Neural crest cell (in vitro differentiated cells): ENCODE results near the gene CDR2. TPM values are rescaled to one million over a fixed set of nuclear protein-coding genes. Genes with fewer than 3 reads are reported as not detected.

Source experiments
- DNase-seq: peaks from one replicate; pipeline ENCODE4 v3.0.0; 2021; ENCODE audit warnings: low read depth, mixed read lengths, low spot score
- H3K27ac Mint-ChIP-seq: one replicate; pipeline ENCODE4 v1.8.0; 2021; ENCODE audit warnings: mild to moderate bottlenecking, mixed read lengths; ENCODE audit not compliant: unreplicated experiment
- H3K27me3 Mint-ChIP-seq: 2 replicates; pipeline ENCODE4 v1.8.0; 2021; ENCODE audit warnings: low read depth, mild to moderate bottlenecking, mixed read lengths
- H3K36me3 Mint-ChIP-seq: 2 replicates; pipeline ENCODE4 v1.8.0; 2021; ENCODE audit warnings: low read depth, mild to moderate bottlenecking, mixed read lengths
- H3K4me1 Mint-ChIP-seq: 2 replicates; pipeline ENCODE4 v1.8.0; 2021; ENCODE audit warnings: mixed read lengths
- H3K4me3 Mint-ChIP-seq: one replicate; pipeline ENCODE4 v1.8.0; 2021; ENCODE audit warnings: mild to moderate bottlenecking, mixed read lengths
- H3K9me3 Mint-ChIP-seq: 2 replicates; pipeline ENCODE4 v1.8.0; 2021; ENCODE audit warnings: mixed read lengths
- CTCF ChIP-seq: fragments of 200-600 bp; sonication (generic); conservative IDR thresholded peaks from 2 replicates; pipeline ENCODE4 v1.5.0; 2021; ENCODE audit warnings: antibody characterized with exemption, mild to moderate bottlenecking
- total RNA-seq: library from RNA; stranded (reverse); gene quantifications from 2 replicates; pipeline ENCODE4 v1.2.1, GENCODE V29; 2021

Gene CDR2
- total RNA-seq, 1 donor from 2014 or later: 16.1 TPM

GRCh38 chr16:22348291-22348690, 26.1 kb downstream of the CDR2 start:
- Mint-ChIP-seq H3K36me3 (peaks cover 23% of the 10 kb centered on the region), H3K4me1 (peaks cover 3% of the 10 kb centered on the region), H3K27ac (no peak overlapping the region), H3K4me3 (no peak overlapping the region), H3K9me3 (peaks cover 2% of the 10 kb centered on the region), H3K27me3 (no peaks in the 10 kb centered on the region)
- no peak for TF ChIP-seq CTCF
- DNase-seq: no peak

GRCh38 chr16:22347100-22347820, 27.2 kb downstream of the CDR2 start:
- Mint-ChIP-seq H3K4me3 (no peak overlapping the region), H3K9me3 (peaks cover 2% of the 10 kb centered on the region), H3K36me3 (peaks cover 28% of the 10 kb centered on the region), H3K4me1 (no peaks in the 10 kb centered on the region), H3K27ac (no peak overlapping the region), H3K27me3 (no peaks in the 10 kb centered on the region)
- DNase-seq: no peak
- no peak for TF ChIP-seq CTCF

- no peak overlapping the region for H3K4me3 Mint-ChIP-seq
- no peak overlapping the region for H3K27ac Mint-ChIP-seq
- H3K27me3 Mint-ChIP-seq: no peaks in the 10 kb centered on the region
- no peaks in the 10 kb centered on the region for H3K9me3 Mint-ChIP-seq
- no peaks in the 10 kb centered on the region for H3K4me1 Mint-ChIP-seq
- peaks cover 24% of the 10 kb centered on the region for H3K36me3 Mint-ChIP-seq
- DNase-seq: no peak
- no peak for TF ChIP-seq CTCF
Measured at GRCh38 chr16:22346483-22346882, 27.9 kb downstream of the CDR2 start.

- Mint-ChIP-seq H3K4me1 (no peaks in the 10 kb centered on the region), H3K9me3 (peaks cover 10% of the 10 kb centered on the region), H3K27me3 (no peaks in the 10 kb centered on the region), H3K4me3 (no peak overlapping the region), H3K27ac (no peak overlapping the region), H3K36me3 (peaks cover 39% of the 10 kb centered on the region)
- TF ChIP-seq CTCF: no peak
- DNase-seq: no peak
Measured at GRCh38 chr16:22342082-22342481, 32.3 kb downstream of the CDR2 start.

GRCh38 chr16:22340945-22341344, 33.5 kb downstream of the CDR2 start:
- no peak for TF ChIP-seq CTCF
- peaks cover 15% of the 10 kb centered on the region for H3K9me3 Mint-ChIP-seq
- no peaks in the 10 kb centered on the region for H3K27me3 Mint-ChIP-seq
- no peaks in the 10 kb centered on the region for H3K4me1 Mint-ChIP-seq
- DNase-seq: no peak
- peaks cover 47% of the 10 kb centered on the region for H3K36me3 Mint-ChIP-seq
- H3K4me3 Mint-ChIP-seq: no peak overlapping the region
- no peak overlapping the region for H3K27ac Mint-ChIP-seq
